CD4-positive, CD25-positive, alpha-beta regulatory T cell (primary cell): ENCODE measurements around the gene TPPP3. TPM values are rescaled to one million over a fixed set of nuclear protein-coding genes. Genes with fewer than 3 reads are reported as not detected.
A peak's percentile ranks its signal among the peaks of the same experiment; 100 is the strongest.
"Not testable (repeated sequence)": the region's sequence is repeated elsewhere in the genome, so short reads cannot be mapped to it uniquely, and the experiment has no call there.

Experiments
- ATAC-seq, 2 donors: fragments of 150-1000 bp; cut with Tn5 transposase; one replicate each; pipeline ENCODE4 v1.10.0; 2021; ENCODE audit warnings: low read depth in 2 of 2, moderate number of reproducible peaks in 2 of 2, moderate library complexity in 1 of 2
- DNase-seq, 3 donors: peaks; one replicate each; pipeline versions ENCODE4 v3.0.0 to v3.0.0-alpha.2; 2012 to 2022; ENCODE audit warnings: mixed read lengths in 1 of 3
- H3K27ac ChIP-seq: one replicate; pipeline ENCODE4 v1.7.0; 2013; ENCODE audit warnings: mild to moderate bottlenecking, low read length; ENCODE audit not compliant: insufficient read depth, poor library complexity, severe bottlenecking
- H3K27me3 ChIP-seq: one replicate; pipeline ENCODE4 v1.7.0; 2013; ENCODE audit warnings: low read length; ENCODE audit not compliant: control insufficient read depth, insufficient read depth
- H3K36me3 ChIP-seq: one replicate; pipeline ENCODE4 v1.7.0; 2013; ENCODE audit warnings: mild to moderate bottlenecking, low read length, moderate library complexity; ENCODE audit not compliant: control insufficient read depth, insufficient read depth
- H3K4me1 ChIP-seq: 2 replicates; pipeline ENCODE4 v1.7.0; 2013; ENCODE audit warnings: mild to moderate bottlenecking, low read length; ENCODE audit not compliant: insufficient read depth, control insufficient read depth, poor library complexity, severe bottlenecking
- H3K4me3 ChIP-seq: one replicate; pipeline ENCODE4 v1.7.0; 2013; ENCODE audit warnings: low read depth, mild to moderate bottlenecking, low read length, moderate library complexity
- H3K9me3 ChIP-seq, 2 experiments: 1 replicate in 1 of 2; 2 replicates in 1 of 2; pipeline ENCODE4 v1.7.0; 2013; ENCODE audit warnings: low read length in 2 of 2, mild to moderate bottlenecking in 1 of 2, moderate library complexity in 1 of 2; ENCODE audit not compliant: control insufficient read depth in 2 of 2
- H3K27ac Mint-ChIP-seq, 3 donors: one replicate each; pipeline ENCODE4 v1.8.0; 2020 to 2022; ENCODE audit warnings: mild to moderate bottlenecking in 3 of 3, mixed read lengths in 3 of 3, moderate library complexity in 2 of 3
- H3K27me3 Mint-ChIP-seq: one replicate; pipeline ENCODE4 v1.8.0; 2022; ENCODE audit warnings: mild to moderate bottlenecking, mixed read lengths
- H3K36me3 Mint-ChIP-seq: one replicate; pipeline ENCODE4 v1.8.0; 2020; ENCODE audit warnings: mixed read lengths
- H3K4me1 Mint-ChIP-seq, 4 donors: one replicate each; pipeline ENCODE4 v1.8.0; 2020 to 2022; ENCODE audit warnings: mixed read lengths in 4 of 4, mild to moderate bottlenecking in 1 of 4
- H3K4me3 Mint-ChIP-seq, 4 donors: one replicate each; pipeline ENCODE4 v1.8.0; 2020 to 2022; ENCODE audit warnings: mild to moderate bottlenecking in 4 of 4, mixed read lengths in 4 of 4, moderate library complexity in 3 of 4
- H3K9me3 Mint-ChIP-seq, 7 donors: one replicate each; pipeline ENCODE4 v1.8.0; 2020 to 2022; ENCODE audit warnings: mixed read lengths in 7 of 7, mild to moderate bottlenecking in 3 of 7, moderate library complexity in 2 of 7
- polyA plus RNA-seq, 4 donors: library from polyadenylated mRNA; unstranded; fragments of 300-500 nt; fragmentation: Illumina TruSeq; gene quantifications; one replicate each; pipeline ENCODE4 v1.2.3, GENCODE V29; 2021
- total RNA-seq: library from RNA; stranded (reverse); gene quantifications from one replicate; pipeline ENCODE4 v1.2.3, GENCODE V29; 2022

TPPP3 gene
- total and polyA plus RNA-seq, 5 donors from 2014 or later, result not detected

DNA sequence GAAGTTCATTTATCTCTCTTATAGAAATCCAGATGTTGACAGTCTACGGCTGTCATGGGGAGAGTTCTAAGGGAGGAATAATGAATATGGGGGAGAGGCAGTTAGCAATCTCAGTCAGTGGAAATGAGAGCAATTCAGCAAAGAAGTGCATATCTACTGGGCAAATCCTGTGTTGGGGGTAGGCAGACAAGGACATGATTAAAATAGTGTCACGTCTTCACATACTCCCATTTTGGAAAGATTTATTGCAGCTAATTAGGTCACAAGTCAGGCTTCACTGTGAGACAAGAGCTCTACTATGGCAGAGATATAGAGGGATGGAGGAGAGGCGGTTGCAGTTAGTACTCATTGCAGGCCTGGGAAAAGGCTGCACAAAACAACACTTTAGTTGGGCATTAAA is 36.9 kb downstream of the TPPP3 start:
- no peaks in the 10 kb centered on the region for H3K4me1 ChIP-seq
- no peak overlapping the region for H3K4me3 Mint-ChIP-seq
- no peaks in the 10 kb centered on the region for H3K36me3 ChIP-seq
- peaks cover 11% of the 10 kb centered on the region for H3K27me3 ChIP-seq
- no peak overlapping the region for H3K4me3 ChIP-seq
- no peak overlapping the region for H3K27ac ChIP-seq
- H3K9me3 ChIP-seq, result no peaks in the 10 kb centered on the region
- peaks cover 22% of the 10 kb centered on the region for H3K27me3 Mint-ChIP-seq
- no peaks in the 10 kb centered on the region for H3K4me1 Mint-ChIP-seq
- H3K9me3 Mint-ChIP-seq, result no peaks in the 10 kb centered on the region
- no peak for ATAC-seq
- no peak for DNase-seq
- no peaks in the 10 kb centered on the region for H3K36me3 Mint-ChIP-seq
- H3K27ac Mint-ChIP-seq, result no peak overlapping the region

DNA sequence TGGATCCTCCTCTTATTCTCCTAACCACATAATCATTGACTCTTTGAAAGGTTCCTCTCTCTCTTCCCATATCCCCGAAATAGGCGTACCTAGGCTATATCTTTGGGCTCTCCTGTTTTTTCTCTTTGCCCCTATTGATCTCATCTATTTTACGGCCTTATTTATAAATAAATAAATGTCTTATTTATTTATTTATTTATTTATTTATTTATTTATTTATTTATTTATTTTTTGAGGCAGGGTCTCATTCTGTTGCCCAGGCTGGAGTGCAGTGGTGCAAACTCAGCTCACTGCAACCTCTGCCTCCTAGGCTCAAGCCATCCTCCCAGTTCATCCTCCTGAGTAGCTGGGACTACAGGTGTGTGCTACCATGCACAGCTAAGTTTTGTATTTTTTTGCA is 40.8 kb downstream of the TPPP3 start:
- not testable (repeated sequence) for H3K27me3 ChIP-seq, H3K4me3 ChIP-seq, H3K27ac ChIP-seq, DNase-seq, H3K9me3 ChIP-seq, H3K9me3 Mint-ChIP-seq, H3K4me1 ChIP-seq, H3K36me3 Mint-ChIP-seq, H3K36me3 ChIP-seq, ATAC-seq, H3K4me3 Mint-ChIP-seq, H3K27ac Mint-ChIP-seq, H3K4me1 Mint-ChIP-seq
- H3K27me3 Mint-ChIP-seq, result peaks cover 25% of the 10 kb centered on the region

DNA sequence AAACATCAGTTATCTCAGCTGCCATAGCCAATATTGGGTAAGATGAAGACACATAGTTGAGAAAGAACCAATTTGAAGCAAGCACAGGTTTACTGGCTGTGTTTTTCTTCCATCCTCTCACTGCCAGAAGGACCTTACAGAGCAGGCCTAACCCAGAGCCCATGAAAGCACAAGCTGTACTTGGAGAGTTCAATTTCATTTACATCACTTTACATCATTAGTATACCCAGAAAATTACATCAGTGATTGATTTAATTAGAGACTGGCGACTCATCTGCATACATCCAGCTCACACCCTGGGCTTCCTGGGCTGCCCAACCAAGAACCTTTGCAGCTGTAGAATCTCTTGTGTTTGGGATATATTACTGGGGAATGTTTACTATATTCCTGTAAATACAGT is 43.0 kb downstream of the TPPP3 start:
- H3K4me1 Mint-ChIP-seq, result no peaks in the 10 kb centered on the region
- ATAC-seq (no peak), DNase-seq (no peak)
- H3K9me3 Mint-ChIP-seq, result no peaks in the 10 kb centered on the region
- H3K27me3 Mint-ChIP-seq, result peaks cover 31% of the 10 kb centered on the region
- no peaks in the 10 kb centered on the region for H3K36me3 ChIP-seq
- H3K27ac Mint-ChIP-seq, result no peak overlapping the region
- no peaks in the 10 kb centered on the region for H3K9me3 ChIP-seq
- H3K4me1 ChIP-seq, result no peaks in the 10 kb centered on the region
- no peaks in the 10 kb centered on the region for H3K36me3 Mint-ChIP-seq
- H3K4me3 ChIP-seq, result no peak overlapping the region
- no peak overlapping the region for H3K4me3 Mint-ChIP-seq
- peaks cover 4% of the 10 kb centered on the region for H3K27me3 ChIP-seq
- H3K27ac ChIP-seq, result no peak overlapping the region

DNA sequence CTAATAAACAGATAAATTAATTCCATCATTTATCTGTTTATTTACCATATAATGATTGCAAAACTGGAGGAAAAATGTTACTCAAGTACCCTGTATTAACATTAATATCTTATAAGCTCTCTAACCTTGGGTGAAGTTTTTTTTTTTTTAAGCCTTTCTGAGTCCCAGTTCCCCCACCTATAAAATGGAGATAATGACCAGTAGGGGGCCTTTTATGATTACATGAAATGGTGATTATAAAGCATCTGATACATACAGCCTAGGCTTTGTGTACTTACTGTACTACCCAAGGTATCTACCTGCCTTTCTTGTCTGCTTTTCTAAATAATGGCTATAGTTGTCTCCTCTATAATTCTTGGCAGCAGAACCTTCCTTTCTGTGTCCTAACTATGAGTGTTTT is 44.1 kb downstream of the TPPP3 start:
- H3K27me3 ChIP-seq, result peaks cover 4% of the 10 kb centered on the region
- H3K9me3 ChIP-seq, result no peaks in the 10 kb centered on the region
- H3K27ac ChIP-seq, result no peak overlapping the region
- H3K4me1 Mint-ChIP-seq, result no peaks in the 10 kb centered on the region
- ATAC-seq (no peak), DNase-seq (peak in 2 of 3 donors; percentile 22 to 49)
- H3K27me3 Mint-ChIP-seq, result peaks cover 36% of the 10 kb centered on the region
- no peaks in the 10 kb centered on the region for H3K36me3 ChIP-seq
- no peaks in the 10 kb centered on the region for H3K36me3 Mint-ChIP-seq
- H3K4me3 Mint-ChIP-seq, result no peak overlapping the region
- H3K27ac Mint-ChIP-seq, result no peak overlapping the region
- no peak overlapping the region for H3K4me3 ChIP-seq
- H3K9me3 Mint-ChIP-seq, result no peaks in the 10 kb centered on the region
- H3K4me1 ChIP-seq, result no peaks in the 10 kb centered on the region

DNA sequence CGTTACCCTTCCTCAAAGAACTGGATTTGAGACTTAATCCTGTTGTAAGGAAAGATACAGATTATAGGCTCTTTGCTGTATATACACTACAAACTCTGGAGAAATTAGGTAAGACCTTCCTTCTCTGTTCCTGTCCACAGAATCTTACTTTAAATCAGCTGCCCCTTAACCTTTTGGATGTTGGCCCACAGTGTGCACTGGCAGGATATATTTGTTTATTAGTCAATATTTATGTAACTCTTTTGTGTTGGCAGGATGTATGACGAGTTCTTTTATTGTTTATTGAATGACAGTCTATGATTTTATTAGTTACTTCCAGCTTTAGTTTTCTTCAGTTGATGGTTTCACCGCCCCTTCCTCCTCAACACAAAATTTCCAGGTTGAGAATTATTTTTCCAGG is 47.0 kb downstream of the TPPP3 start:
- H3K4me3 ChIP-seq, result no peak overlapping the region
- DNase-seq (no peak), ATAC-seq (no peak)
- H3K27ac ChIP-seq, result no peak overlapping the region
- no peaks in the 10 kb centered on the region for H3K36me3 ChIP-seq
- no peaks in the 10 kb centered on the region for H3K4me1 ChIP-seq
- H3K9me3 Mint-ChIP-seq, result no peaks in the 10 kb centered on the region
- peaks cover 8% of the 10 kb centered on the region for H3K27me3 ChIP-seq
- H3K27ac Mint-ChIP-seq, result no peak overlapping the region
- no peaks in the 10 kb centered on the region for H3K36me3 Mint-ChIP-seq
- H3K4me3 Mint-ChIP-seq, result no peak overlapping the region
- H3K9me3 ChIP-seq, result no peaks in the 10 kb centered on the region
- H3K4me1 Mint-ChIP-seq, result no peaks in the 10 kb centered on the region
- H3K27me3 Mint-ChIP-seq, result peaks cover 35% of the 10 kb centered on the region

DNA sequence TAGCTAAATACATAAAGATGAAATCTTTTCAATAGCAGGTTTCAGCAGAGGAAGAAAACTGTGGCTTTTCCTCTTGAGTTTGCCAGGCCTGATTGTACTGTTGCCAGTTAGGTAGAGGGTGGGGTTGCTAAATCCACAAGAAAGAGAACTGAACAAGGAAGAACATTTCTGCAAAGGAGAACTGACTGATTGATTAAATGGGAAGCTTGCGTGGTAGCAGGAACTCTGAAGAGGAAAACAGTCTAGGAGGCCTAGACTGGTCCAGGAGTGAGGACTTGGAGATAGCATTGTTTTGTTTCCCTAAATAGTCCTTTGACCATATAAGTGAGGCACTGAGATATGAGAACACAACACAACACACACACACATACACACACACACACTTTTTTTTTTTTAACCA is 47.9 kb downstream of the TPPP3 start:
- no peaks in the 10 kb centered on the region for H3K4me1 Mint-ChIP-seq
- no peak for ATAC-seq

DNA sequence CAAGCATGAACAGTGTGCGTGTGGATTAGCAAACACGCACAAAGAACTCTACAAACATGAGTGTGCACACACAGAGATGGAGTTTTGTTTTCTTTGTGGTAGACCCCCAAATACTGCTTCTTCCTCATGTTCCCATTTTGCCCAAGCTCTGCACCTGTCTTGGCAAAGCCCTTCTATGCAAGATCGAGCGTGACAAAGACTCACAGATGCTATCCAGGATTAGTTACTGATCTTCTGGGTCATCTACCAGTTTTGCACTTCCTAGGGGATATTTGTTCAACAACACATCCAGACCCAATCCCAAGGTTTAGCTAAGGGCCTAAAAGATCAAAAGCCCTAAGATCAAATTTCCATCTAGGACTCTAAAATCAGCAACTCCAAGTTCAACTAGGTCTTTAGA is 50.7 kb downstream of the TPPP3 start:
- Histone ChIP-seq H3K4me3 (no peak overlapping the region), H3K4me1 (no peaks in the 10 kb centered on the region), H3K27ac (no peak overlapping the region), H3K36me3 (no peaks in the 10 kb centered on the region), H3K9me3 (no peaks in the 10 kb centered on the region), H3K27me3 (peaks cover 16% of the 10 kb centered on the region)
- Mint-ChIP-seq H3K9me3 (no peaks in the 10 kb centered on the region), H3K36me3 (no peaks in the 10 kb centered on the region), H3K4me3 (no peak overlapping the region), H3K27me3 (peaks cover 28% of the 10 kb centered on the region), H3K4me1 (no peaks in the 10 kb centered on the region), H3K27ac (no peak overlapping the region)
- ATAC-seq (no peak), DNase-seq (no peak)

More for the DNA sequence above, 47.9 kb downstream of the TPPP3 start:
- no peak overlapping the region for H3K4me3 ChIP-seq
- peaks cover 35% of the 10 kb centered on the region for H3K27me3 Mint-ChIP-seq
- no peak overlapping the region for H3K4me3 Mint-ChIP-seq
- no peak overlapping the region for H3K27ac Mint-ChIP-seq
- no peaks in the 10 kb centered on the region for H3K36me3 Mint-ChIP-seq
- H3K27me3 ChIP-seq, result peaks cover 10% of the 10 kb centered on the region
- H3K9me3 ChIP-seq, result no peaks in the 10 kb centered on the region
- no peaks in the 10 kb centered on the region for H3K9me3 Mint-ChIP-seq
- no peak for DNase-seq
- H3K36me3 ChIP-seq, result no peaks in the 10 kb centered on the region
- no peaks in the 10 kb centered on the region for H3K4me1 ChIP-seq
- H3K27ac ChIP-seq, result no peak overlapping the region

DNA sequence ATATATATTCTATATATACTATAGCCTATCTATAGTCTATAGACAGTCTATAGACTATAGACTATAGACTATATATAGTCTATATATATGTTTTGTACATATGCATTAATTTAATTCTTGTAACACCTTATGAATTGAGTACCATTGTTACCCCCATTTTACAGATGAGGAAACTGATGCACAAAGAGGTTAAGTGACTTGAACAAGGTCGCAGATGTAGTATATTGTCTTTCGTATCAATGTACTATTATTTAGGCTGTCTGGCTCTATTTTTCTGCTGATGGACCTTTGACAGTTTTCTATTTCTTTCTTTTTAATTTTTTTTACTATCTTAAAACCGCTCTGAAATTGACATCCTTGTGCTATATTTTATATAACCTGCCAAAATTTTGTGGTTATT is 52.0 kb downstream of the TPPP3 start:
- Histone ChIP-seq H3K4me1 (no peaks in the 10 kb centered on the region), H3K27me3 (peaks cover 16% of the 10 kb centered on the region), H3K36me3 (no peaks in the 10 kb centered on the region), H3K27ac (no peak overlapping the region), H3K4me3 (no peak overlapping the region), H3K9me3 (no peaks in the 10 kb centered on the region)
- peaks cover 0 to 2% (median 0%) of the 10 kb centered on the region in 7 donors for H3K9me3 Mint-ChIP-seq
- H3K27ac Mint-ChIP-seq, result no peak overlapping the region
- DNase-seq (no peak), ATAC-seq (no peak)
- H3K4me3 Mint-ChIP-seq, result no peak overlapping the region
- H3K27me3 Mint-ChIP-seq, result peaks cover 29% of the 10 kb centered on the region
- no peaks in the 10 kb centered on the region for H3K36me3 Mint-ChIP-seq
- no peaks in the 10 kb centered on the region for H3K4me1 Mint-ChIP-seq
